DMS153 treated with DMSO at 0.1 percent for 48 hours (cell line): ENCODE results near the gene VPS50.

Source experiments
- DNase-seq: peaks from one replicate; lab custom pipeline; 2025; ENCODE audit not compliant: unreplicated experiment; lab: John Stamatoyannopoulos, UW

The VPS50 gene

GRCh38 chr7:93392984-93393383, 160.8 kb downstream of the VPS50 start:
- DNase-seq, result no peak

DNA sequence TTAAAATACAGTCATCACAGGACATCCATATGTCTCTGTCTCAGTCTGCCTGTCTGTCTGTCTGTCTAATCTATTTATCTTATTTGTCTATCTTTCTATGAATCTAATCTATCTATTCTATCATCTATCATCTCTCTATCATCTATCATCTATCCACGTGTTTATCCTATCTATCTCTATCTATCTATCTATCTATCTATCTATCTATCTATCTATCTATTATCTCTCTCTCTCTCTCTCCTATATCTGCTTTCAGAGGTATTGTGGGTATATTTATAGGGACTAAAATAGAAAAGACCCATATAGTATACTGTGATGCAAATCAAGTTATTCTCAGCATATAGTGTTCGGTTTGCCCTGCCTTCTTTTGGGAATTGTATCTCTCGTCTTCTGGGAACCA, 167.5 kb downstream of the VPS50 start:
- DNase-seq, result no peak

- no peak for DNase-seq
Observed at GRCh38 chr7:93402944-93403343, 170.8 kb downstream of the VPS50 start.

GRCh38 chr7:93407239-93407638, 175.1 kb downstream of the VPS50 start:
- DNase-seq, result no peak

DNA sequence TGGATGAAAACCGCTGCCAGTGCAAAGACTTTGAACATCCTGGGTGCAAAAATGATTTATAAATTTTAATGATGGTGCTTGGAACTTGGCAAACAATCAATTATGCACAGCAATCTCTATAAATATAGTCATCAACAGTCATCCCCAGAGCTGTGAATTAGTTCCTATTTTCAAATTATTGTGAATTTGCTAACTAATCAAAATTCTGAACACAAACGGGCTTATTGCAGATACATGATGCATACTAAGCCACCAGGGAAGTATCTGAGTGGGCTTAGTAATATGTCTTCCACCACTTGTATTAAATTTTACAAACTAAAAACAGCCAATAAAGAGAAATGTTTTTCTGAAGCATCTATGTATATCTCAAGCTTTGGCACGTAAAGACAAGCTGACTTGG, 177.2 kb downstream of the VPS50 start:
- no peak for DNase-seq
